Raji (cell line): ENCODE measurements around the gene LRMDA.

Experiments used
- POLR2A ChIP-seq: IDR thresholded peaks from 2 replicates; pipeline ENCODE4 v1.6.1; 2011; ENCODE audit warnings: low read depth, low read length, control low read depth; ENCODE audit not compliant: insufficient read depth

LRMDA gene

DNA sequence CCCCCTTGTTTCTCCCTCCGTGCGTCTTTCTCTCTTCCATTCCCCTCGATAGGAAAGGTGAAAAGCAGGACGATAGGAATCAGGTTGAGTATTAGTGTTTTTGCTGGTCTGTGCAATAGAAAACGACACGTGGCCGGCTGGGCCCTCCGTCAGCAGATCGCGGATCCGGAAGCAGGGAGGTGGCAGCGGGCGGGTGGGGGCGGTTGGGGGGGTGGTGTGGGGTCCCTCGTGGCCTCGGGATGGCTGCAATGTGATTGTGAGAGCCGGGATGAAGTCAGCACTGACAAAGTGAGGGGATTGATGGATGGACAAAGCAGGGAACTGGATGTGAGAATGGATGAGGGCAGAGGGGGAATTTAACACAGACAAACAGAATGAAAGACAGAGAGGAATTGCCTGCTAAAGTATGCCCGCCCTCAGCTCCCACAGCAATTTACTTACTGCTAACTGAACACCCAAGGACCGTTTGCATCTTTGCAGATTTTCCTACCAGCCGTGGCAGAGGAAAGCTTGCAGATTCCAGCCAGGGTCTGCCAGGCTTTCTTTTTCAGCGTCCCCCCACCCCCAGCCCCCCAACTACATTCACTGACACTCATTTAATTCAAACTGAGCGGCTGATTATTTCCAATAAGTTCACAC, 280.9 kb downstream of the LRMDA start:
- no peak for TF ChIP-seq POLR2A

- no peak for TF ChIP-seq POLR2A
These were observed 285.1 kb downstream of the LRMDA start for GRCh38 chr10:75716506-75716905.

- TF ChIP-seq POLR2A, result no peak
These were observed 285.9 kb downstream of the LRMDA start for GRCh38 chr10:75717126-75717916.

DNA sequence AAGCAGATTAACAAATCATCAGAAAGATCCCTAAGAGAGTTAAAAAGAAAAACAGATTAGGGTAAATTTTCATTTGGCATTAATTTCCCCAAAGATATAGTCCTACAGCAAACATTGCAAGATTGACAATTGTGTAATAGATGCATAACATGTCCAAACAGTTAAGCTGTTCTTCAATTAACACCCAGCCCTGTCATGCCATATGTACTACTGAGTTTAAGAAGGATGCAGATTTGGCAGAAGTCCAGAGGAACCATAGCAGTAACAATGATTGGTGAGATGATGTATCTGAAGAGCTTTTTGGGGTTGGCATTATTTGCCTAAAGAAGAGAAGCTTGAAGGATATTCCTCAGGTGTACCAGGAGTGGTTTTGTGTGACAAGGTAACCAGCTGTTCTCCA, 287.6 kb downstream of the LRMDA start:
- TF ChIP-seq POLR2A, result no peak

DNA sequence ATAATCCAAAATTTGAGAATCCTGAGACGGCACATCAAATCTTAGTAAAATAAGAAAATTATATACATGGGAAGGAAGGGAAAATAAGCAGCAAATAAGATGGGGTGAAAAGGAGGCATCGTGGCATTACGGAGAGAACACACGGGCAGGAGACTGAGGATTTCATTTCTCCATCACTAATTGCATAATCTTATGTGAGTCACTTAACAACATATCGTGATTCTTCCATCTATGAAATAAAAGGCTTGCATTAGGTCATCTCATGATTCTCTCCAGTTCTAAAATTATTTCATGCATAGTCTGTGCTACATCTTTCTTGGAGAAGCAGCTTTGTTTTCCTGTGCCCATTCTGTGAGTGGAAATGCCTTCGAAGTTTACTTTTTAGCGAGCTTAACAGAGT, 288.7 kb downstream of the LRMDA start:
- no peak for TF ChIP-seq POLR2A

DNA sequence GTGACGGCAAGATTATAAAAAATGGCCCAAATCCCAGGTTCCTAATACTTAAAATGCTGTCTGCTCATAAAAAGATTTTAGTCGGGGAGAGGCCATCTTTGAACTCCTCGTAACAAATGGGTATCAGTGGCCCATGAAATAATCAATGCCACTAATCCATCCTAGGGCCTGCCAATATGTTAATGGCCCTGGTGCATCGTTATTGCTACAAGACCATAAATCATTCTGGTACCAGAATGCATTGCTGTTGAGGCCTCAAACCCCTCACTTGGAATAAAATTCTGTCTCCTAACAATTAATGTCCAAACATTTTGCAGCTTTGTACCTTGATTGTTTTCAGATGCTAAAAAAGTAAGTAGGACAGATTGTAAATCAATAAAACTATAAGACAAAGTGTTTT, 290.6 kb downstream of the LRMDA start:
- no peak for TF ChIP-seq POLR2A

DNA sequence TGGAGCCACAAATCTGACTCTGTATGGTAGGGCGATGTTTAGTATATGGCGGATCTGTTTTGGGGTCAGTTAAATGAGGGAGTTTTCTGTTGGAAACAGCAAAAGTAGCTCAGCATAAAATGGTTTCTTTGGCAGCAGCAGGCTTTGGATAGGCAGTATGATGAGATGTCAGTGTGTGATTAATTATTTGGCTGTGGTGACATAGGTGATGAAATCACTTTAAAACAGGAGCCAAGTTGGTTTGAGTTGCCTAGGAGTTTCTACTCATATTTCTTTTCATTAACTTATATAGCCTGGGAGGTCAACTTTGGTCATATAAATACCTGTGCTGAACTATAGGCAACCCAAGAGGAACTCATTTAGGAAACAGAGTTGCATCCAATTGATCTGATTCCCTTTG, 291.2 kb downstream of the LRMDA start:
- no peak for TF ChIP-seq POLR2A

DNA sequence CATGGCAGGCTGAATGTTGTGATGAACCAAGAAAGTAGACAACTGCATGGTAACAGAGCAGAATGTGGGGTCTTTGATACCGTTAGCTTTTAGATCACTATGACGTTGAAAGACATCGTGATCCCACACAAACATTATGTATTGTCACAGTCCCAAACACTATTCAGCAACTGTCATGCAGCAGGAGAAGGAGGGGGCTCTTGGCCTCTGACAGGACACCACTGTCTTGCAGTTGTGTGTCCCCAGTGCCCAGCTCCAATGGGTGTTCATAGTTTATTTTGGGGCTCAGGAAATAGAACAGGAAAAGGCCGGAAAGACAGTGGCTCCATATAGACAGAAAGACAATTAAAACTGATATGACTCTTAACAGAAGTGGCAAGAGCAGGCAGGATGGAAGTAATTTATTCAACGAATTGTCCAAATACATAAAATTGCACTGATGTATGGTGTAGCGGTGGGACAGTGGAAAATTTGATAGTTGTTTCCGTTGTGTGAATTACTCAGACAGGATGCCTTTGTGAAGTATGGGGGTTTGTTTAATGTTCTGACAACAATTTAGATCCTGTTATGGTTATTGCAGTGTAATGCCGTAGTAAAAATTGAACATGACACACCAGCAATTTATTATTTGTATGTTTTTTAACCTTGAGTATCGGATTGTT, 292.0 kb downstream of the LRMDA start:
- no peak for TF ChIP-seq POLR2A

- no peak for TF ChIP-seq POLR2A
These were observed 292.6 kb downstream of the LRMDA start for GRCh38 chr10:75724047-75724446.

GRCh38 chr10:75726522-75727483, 295.4 kb downstream of the LRMDA start:
- no peak for TF ChIP-seq POLR2A

GRCh38 chr10:75730847-75731246, 299.4 kb downstream of the LRMDA start:
- no peak for TF ChIP-seq POLR2A

GRCh38 chr10:75733135-75733890, 301.9 kb downstream of the LRMDA start:
- no peak for TF ChIP-seq POLR2A

DNA sequence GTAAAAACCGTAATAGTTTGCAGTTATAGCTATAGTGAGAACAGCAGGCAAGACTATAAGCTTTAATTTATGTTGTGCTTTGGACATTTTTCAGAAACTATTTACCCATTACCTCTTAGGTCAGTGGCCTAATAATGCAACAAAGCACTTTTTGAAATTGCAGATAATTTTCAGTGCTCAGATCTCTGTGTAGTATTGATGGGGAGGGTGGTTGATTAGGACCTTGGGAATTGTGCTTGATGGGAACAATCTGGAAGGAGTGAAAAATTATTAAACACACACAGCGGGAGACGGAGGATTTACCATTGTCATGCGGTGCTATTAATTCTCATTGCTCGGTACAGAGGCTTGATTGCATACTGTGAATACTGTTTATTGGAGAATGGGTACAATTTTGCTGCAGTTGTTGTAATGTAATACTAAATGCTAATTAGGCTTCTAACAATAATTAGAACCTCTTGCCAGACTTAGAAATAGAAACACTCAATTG, 304.8 kb downstream of the LRMDA start:
- no peak for TF ChIP-seq POLR2A
